ENCODE measurements around the gene KCNC4.

Gene KCNC4

GRCh38 chr1:110209715-110210603 lies at the start of gene KCNC4:
KCNC4 (plus strand) TSS chr1:110210314; CDS start chr1:110211500, 1,186 bp downstream.
- DNase-seq: peak; percentile 94

GRCh38 chr1:110160538-110161100 lies 49.5 kb upstream of the KCNC4 start:
- no peak for DNase-seq

- DNase-seq: no peak
Observed at GRCh38 chr1:110161165-110161564, 48.9 kb upstream of the KCNC4 start.

- no peak for DNase-seq
Observed at GRCh38 chr1:110161849-110162248, 48.3 kb upstream of the KCNC4 start.

DNA sequence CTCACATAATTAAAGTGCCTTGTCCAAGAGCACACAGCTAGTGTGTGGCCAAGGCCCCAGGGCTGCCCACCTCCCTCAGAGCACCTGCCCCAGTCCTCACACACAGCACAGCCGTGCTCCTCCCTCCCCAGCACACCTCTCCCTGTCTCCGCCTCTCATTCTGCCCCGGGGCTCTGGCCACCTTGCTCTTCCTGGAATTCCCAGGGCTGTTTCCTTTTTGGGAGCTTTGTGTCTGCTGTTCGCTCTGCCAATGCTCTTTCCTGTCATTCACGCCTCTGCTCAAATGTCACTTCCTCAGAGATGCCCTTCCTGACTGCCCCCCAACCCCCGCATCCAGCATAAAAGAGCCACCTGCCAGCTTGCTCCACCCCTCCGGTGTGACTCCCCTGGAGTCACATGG lies 46.5 kb upstream of the KCNC4 start:
- no peak for DNase-seq

DNA sequence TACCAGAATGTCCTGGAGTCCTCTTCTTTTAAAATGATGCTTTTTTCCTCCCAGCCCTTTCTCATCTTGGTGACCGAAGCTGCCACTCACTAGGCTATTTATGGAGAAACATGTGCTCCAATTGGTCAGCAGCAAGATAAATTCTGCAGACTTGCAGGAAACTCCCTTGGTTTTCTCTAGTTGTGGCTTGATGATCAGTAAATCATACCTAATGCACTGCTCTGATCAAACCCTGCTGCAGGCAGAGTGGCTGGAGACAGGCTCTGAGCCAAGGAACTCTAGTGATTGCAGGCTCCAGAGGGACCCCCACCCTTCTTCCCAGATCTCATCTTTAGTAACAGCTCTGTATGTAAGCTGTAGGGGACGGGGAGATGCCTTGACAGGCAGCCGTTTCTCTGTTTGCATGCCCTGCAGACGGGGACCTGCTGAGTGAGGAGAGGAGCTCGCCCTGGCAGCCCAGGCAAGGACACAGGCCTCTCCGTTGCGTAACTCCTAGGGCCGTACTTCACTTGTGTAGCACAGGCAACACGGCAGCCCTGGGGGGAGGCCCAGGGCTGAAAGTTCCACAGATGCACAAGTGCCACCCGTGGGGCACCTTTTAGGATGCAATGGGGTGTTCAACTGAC lies 45.3 kb upstream of the KCNC4 start:
- no peak for DNase-seq

DNA sequence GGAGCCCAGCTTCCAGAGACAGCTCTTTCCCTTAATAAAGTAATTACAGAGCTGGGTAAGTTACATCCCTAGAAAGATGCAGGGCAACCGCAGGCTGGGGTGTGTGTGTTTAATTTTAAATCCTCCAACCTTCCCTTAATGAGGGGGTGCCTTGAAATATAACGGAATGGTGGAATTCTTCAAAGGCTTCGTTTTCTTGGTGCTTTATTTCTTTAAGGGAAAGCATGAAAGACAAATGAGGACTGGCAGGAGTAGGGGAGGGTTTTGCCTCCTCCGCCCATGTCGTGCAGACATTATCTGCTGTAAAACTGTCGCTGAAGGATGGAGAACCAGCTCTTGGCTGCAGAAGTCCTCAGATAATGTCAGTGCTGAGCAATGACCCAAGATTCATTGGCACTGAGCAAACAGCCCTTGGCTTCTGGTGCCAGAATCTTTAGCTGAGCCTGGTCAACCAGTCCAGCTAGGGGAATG lies 44.3 kb upstream of the KCNC4 start:
- DNase-seq: no peak

DNA sequence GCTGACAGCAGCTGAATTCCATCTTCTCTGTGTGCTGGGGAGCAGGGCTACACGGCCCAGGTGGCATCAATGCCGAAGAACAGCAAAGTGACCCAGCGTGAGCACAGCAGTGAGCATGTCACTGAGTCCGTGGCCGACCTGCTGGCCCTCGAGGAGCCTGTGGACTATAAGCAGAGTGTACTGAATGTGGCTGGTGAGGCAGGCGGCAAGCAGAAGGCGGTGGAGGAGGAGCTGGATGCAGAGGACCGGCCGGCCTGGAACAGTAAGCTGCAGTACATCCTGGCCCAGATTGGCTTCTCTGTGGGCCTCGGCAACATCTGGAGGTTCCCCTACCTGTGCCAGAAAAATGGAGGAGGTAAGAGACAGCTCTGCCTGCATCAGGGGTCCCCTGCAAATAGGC lies 43.3 kb upstream of the KCNC4 start:
- no peak for DNase-seq

DNA sequence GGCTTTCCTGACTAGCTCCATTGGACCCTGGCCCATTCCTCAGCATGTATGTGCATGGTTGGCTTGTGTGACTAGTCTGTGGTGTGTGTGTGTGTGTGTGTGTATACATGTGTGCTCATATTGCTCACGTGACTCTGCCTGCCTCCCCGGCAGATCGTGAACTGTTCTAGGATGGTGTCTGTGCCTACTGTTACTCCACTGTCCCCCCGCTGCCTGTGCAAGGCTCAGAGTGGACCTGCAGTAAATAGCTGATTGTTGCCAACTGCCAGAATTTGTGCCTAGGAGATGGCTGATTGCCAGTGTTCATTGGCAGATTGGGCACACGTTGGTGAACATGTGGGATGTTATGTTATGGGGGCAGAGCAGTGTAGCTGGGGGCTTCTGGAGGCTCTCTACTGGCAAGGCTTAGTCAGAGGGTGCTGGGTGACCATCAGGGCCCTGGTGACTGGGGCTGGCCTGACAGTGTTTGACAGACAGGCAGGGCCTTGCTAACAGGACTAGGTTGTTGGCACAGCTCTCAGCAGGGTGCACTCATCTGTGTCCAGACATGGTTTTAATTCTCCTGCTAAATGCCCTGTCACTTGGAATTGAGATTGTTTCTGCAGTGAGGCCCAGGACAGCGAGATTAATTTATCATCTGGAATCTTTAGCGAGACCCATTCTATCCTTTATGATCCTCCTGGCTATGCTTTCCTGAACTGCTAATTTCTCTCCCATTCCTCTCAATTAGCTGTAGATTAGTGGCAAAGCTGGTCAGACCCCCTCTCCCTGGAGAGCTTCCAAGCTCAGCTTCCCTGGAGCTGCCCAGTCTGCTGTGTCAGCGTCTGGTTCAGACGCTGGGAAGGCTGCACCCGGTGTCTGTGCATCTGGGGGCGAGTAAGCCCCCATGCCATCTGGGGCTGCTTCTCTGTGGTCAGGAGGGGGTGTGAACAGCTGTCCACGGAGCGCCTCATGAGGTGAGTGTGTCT lies 39.1 kb upstream of the KCNC4 start:
- DNase-seq: no peak

GRCh38 chr1:110172001-110172400 lies 38.1 kb upstream of the KCNC4 start:
- no peak for DNase-seq

- DNase-seq: no peak
Observed at GRCh38 chr1:110173466-110174105, 36.5 kb upstream of the KCNC4 start.

GRCh38 chr1:110174961-110175360 lies 35.2 kb upstream of the KCNC4 start:
- DNase-seq: no peak

- no peak for DNase-seq
Observed at GRCh38 chr1:110176299-110176956, 33.7 kb upstream of the KCNC4 start.

- DNase-seq: no peak
Observed at GRCh38 chr1:110177775-110178174, 32.3 kb upstream of the KCNC4 start.

DNA sequence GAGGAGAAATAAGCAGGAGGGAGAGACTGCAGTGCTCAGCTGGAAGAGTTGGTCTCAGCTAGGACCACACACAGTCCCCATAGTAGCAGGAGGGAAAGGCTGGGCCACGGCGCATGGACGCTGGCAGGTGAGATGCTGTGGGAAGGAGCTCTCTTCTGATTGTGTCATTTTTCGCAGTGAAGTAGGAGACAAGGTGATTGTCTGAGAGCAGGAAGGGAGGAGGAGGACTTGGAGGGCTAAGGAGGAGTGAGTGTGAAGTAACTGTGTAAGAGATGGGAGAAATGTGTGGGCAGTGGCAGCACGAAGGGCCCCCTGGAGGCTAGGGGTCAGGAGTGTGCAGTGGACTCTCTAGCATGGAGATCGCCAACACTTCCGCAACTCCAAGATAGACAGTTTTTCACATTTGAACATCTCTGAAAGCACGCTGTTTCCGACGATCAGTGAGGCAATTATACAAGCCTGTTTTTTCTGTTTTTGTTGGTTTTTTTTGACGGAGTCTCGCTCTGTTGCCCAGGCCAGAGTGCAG lies 26.4 kb upstream of the KCNC4 start:
- DNase-seq: no peak

GRCh38 chr1:110184446-110184845 lies 25.7 kb upstream of the KCNC4 start:
- DNase-seq: no peak

- no peak for DNase-seq
Observed at GRCh38 chr1:110185181-110185580, 24.9 kb upstream of the KCNC4 start.

- no peak for DNase-seq
Observed at GRCh38 chr1:110186558-110186957, 23.6 kb upstream of the KCNC4 start.

GRCh38 chr1:110187139-110187890 lies 22.8 kb upstream of the KCNC4 start:
- no peak for DNase-seq

- no peak for DNase-seq
Observed at GRCh38 chr1:110188035-110188618, 22.0 kb upstream of the KCNC4 start.
